PC-3 (cell line): ENCODE data around the gene RMDN3. TPM values are rescaled to one million over a fixed set of nuclear protein-coding genes. Genes with fewer than 3 reads are reported as not detected.

ENCODE experiments used
- ATAC-seq: fragments of 200-7000 bp; cut with Tn5 transposase; 2 replicates; pipeline ENCODE4 v1.9.1; 2020; ENCODE audit warnings: mild to moderate bottlenecking, moderate library complexity
- BruUV-seq: library from RNA; stranded (reverse); fragments of 400-500 nt; replicated peaks from 2 replicates; lab custom pipeline; 2021; lab: Mats Ljungman, UMichigan
- CTCF ChIA-PET: fragments of 300-600 bp; sonication (Branson Sonifier 250); formaldehyde crosslinking; loops from one replicate; lab custom pipeline; 2022; ENCODE audit warnings: antibody characterized with exemption; lab: Charles Lee
- POLR2A ChIA-PET: fragments of 300-600 bp; sonication (Branson Sonifier 250); formaldehyde crosslinking; loops from one replicate; lab custom pipeline; 2022; ENCODE audit warnings: antibody characterized with exemption; ENCODE audit not compliant: unreplicated experiment; lab: Charles Lee
- DNase-seq: peaks from one replicate; pipeline ENCODE4 v3.0.0-alpha.2; 2015
- H2AFZ ChIP-seq: fragments of 300-600 bp; sonication (generic); 2 replicates; pipeline ENCODE4 v1.6.0; 2016; ENCODE audit warnings: antibody characterized with exemption, low read length
- H3F3A ChIP-seq: fragments of 300-600 bp; sonication (generic); one replicate; pipeline ENCODE4 v1.6.0; 2017; ENCODE audit warnings: antibody characterized with exemption, low read length, control low read depth, mild to moderate bottlenecking; ENCODE audit not compliant: unreplicated experiment
- H3K27ac ChIP-seq: fragments of 300-600 bp; sonication (generic); 2 replicates; pipeline ENCODE4 v1.5.1; 2016; ENCODE audit warnings: mild to moderate bottlenecking, low read length
- H3K27me3 ChIP-seq: fragments of 300-600 bp; sonication (generic); 2 replicates; pipeline ENCODE4 v1.6.1; 2016; ENCODE audit warnings: low read length, mixed read lengths
- H3K36me3 ChIP-seq: fragments of 300-600 bp; sonication (generic); 2 replicates; pipeline ENCODE4 v1.6.1; 2016; ENCODE audit warnings: low read depth, mixed run types, low read length, mixed read lengths
- H3K4me1 ChIP-seq: fragments of 300-600 bp; sonication (generic); 2 replicates; pipeline ENCODE4 v1.5.1; 2016; ENCODE audit warnings: low read length; ENCODE audit not compliant: insufficient read depth
- H3K4me2 ChIP-seq: fragments of 300-600 bp; sonication (generic); 2 replicates; pipeline ENCODE4 v1.6.0; 2016; ENCODE audit warnings: low read length
- H3K4me3 ChIP-seq: fragments of 300-600 bp; sonication (generic); 2 replicates; pipeline ENCODE4 v1.5.1; 2016; ENCODE audit warnings: mild to moderate bottlenecking, low read length, mixed read lengths
- H3K79me2 ChIP-seq: fragments of 300-600 bp; sonication (generic); 2 replicates; pipeline ENCODE4 v1.6.1; 2017; ENCODE audit warnings: low read length, mixed read lengths
- H3K9ac ChIP-seq: fragments of 300-600 bp; sonication (generic); 2 replicates; pipeline ENCODE4 v1.6.0; 2016; ENCODE audit warnings: mild to moderate bottlenecking, low read length
- H3K9me2 ChIP-seq: fragments of 300-600 bp; sonication (generic); replicated peaks from 2 replicates; pipeline ENCODE4 v1.6.1; 2016; ENCODE audit warnings: mixed run types, low read length, mixed read lengths
- H3K9me3 ChIP-seq: fragments of 300-600 bp; sonication (generic); 2 replicates; pipeline ENCODE4 v1.6.1; 2016; ENCODE audit warnings: low read length, mixed read lengths
- H4K20me1 ChIP-seq: fragments of 300-600 bp; sonication (generic); 2 replicates; pipeline ENCODE4 v1.6.1; 2016; ENCODE audit warnings: low read length, mixed read lengths
- EZH2 ChIP-seq: fragments of 300-600 bp; sonication (generic); IDR thresholded peaks from one replicate; pipeline ENCODE4 v1.6.1; 2017; ENCODE audit warnings: antibody characterized with exemption, mild to moderate bottlenecking, low read length; ENCODE audit not compliant: unreplicated experiment
- EZH2phosphoT487 ChIP-seq: fragments of 300-600 bp; sonication (generic); IDR thresholded peaks from 2 replicates; pipeline ENCODE4 v1.6.1; 2018; ENCODE audit warnings: mild to moderate bottlenecking, antibody characterized with exemption, low read length, borderline replicate concordance
- intact Hi-C: fragments of 100-400 bp; cut with micrococcal nuclease; formaldehyde crosslinking; loops from 2 replicates; pipeline ENCODE4 v1.9.0; 2023
- total RNA-seq: library from RNA; depleted of rRNA; stranded (reverse); fragments of >200 nt; gene quantifications from 2 replicates; pipeline ENCODE4 v1.2.3, GENCODE V29; 2014
- TF ChIP-seq, protein P1 (sequence below): fragments of 300-600 bp; sonication (generic); conservative IDR thresholded peaks from 2 replicates; pipeline ENCODE4 v1.5.1; 2017; ENCODE audit warnings: antibody characterized with exemption, low read depth, mild to moderate bottlenecking, low read length

The RMDN3 gene
- total RNA-seq, 1 experiment from 2014 or later: 21.4 TPM

DNA sequence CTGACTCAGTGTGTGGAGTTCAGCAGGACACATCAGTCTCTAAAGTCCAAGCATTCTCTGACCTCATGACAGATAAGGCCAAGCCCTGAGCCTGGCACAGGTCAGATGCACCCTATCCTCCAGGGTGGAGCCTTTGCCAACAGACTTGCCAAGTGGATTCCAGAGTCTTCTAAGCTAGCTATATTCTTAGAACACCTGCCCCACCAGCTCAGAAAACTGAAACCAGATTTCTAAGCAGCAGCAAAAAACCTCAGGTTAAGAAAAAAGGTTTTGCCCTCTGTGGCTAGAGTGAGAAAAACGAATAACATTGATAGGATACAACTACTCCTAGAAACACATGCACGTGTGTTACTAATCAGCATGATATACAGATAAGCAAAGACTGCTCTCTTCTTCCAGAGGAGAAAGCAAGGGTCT is 11.6 kb downstream of the RMDN3 start:
- POLR2A ChIA-PET: no interaction called here
- peaks cover 3% of the 10 kb centered on the region for H3F3A ChIP-seq
- H3K9me3 ChIP-seq: no peaks in the 10 kb centered on the region
- DNase-seq (no peak), ATAC-seq (no peak)
- H3K27me3 ChIP-seq: no peaks in the 10 kb centered on the region
- intact Hi-C loops: no loop called here
- BruUV-seq: no TSS peak
- H3K9ac ChIP-seq: no peak overlapping the region
- peaks cover 9% of the 10 kb centered on the region; the same call in 1 of the 2 replicates for H3K79me2 ChIP-seq
- no peak overlapping the region for H3K4me2 ChIP-seq
- TF ChIP-seq EZH2: no peak
- no peak for TF ChIP-seq EZH2phosphoT487
- TF ChIP-seq, protein P1, sequence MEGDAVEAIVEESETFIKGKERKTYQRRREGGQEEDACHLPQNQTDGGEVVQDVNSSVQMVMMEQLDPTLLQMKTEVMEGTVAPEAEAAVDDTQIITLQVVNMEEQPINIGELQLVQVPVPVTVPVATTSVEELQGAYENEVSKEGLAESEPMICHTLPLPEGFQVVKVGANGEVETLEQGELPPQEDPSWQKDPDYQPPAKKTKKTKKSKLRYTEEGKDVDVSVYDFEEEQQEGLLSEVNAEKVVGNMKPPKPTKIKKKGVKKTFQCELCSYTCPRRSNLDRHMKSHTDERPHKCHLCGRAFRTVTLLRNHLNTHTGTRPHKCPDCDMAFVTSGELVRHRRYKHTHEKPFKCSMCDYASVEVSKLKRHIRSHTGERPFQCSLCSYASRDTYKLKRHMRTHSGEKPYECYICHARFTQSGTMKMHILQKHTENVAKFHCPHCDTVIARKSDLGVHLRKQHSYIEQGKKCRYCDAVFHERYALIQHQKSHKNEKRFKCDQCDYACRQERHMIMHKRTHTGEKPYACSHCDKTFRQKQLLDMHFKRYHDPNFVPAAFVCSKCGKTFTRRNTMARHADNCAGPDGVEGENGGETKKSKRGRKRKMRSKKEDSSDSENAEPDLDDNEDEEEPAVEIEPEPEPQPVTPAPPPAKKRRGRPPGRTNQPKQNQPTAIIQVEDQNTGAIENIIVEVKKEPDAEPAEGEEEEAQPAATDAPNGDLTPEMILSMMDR: no peak
- no peaks in the 10 kb centered on the region for H3K9me2 ChIP-seq
- H4K20me1 ChIP-seq: no peaks in the 10 kb centered on the region
- CTCF ChIA-PET: interaction anchor here (0.5 kb wide), 1 partner anchor 19 kb away, joined by 6 read pairs; no protein-coding TSS in a partner anchor
- no peak overlapping the region for H3K27ac ChIP-seq
- H3K36me3 ChIP-seq: peaks cover 41% of the 10 kb centered on the region; the same call in 1 of the 2 replicates
- peaks cover 5% of the 10 kb centered on the region for H3K4me1 ChIP-seq
- H3K4me3 ChIP-seq: no peak overlapping the region
- no peak overlapping the region for H2AFZ ChIP-seq

DNA sequence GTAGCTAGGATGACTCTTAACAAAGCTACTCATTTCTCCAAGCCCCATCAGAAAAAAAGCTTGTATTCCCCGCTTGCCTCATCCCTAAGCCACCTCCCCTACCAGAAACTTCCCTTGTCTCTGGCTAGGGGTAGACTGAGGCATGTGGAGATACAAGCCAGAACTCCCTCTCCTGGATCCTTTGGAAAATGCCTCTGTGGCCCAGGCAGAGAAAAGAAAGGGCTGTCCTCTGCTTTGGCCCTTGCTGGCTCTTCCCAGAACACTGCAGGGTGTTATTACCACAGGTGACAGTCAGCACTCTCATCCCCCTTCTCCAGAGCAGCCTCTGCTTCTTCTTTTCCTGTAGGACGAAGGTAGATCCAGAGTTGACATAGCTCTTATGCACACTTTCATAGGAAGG is 15.2 kb downstream of the RMDN3 start:
- CTCF ChIA-PET: interaction anchor here (0.6 to 0.9 kb wide), 2 partner anchors 45 to 166 kb away, joined by 3 to 4 read pairs; partner anchors contain the start of gene RAD51
- no peak for DNase-seq
- Histone ChIP-seq H3K9me2 (no peaks in the 10 kb centered on the region), H3K27me3 (no peaks in the 10 kb centered on the region), H4K20me1 (no peaks in the 10 kb centered on the region), H3K4me2 (no peak overlapping the region), H3K79me2 (no peaks in the 10 kb centered on the region; the same call in 1 of the 2 replicates), H3K27ac (no peak overlapping the region), H3K4me1 (peaks cover 18% of the 10 kb centered on the region), H3K36me3 (peaks cover 57% of the 10 kb centered on the region), H2AFZ (no peak overlapping the region), H3K9me3 (no peaks in the 10 kb centered on the region), H3K9ac (no peak overlapping the region), H3K4me3 (no peak overlapping the region), H3F3A (peaks cover 6% of the 10 kb centered on the region)
- POLR2A ChIA-PET: no interaction called here
- no TSS peak for BruUV-seq
- intact Hi-C loops: no loop called here
- TF ChIP-seq EZH2phosphoT487: no peak
- TF ChIP-seq, protein P1: peak; percentile 13; the same call in 1 of the 2 replicates
- no peak for ATAC-seq

DNA sequence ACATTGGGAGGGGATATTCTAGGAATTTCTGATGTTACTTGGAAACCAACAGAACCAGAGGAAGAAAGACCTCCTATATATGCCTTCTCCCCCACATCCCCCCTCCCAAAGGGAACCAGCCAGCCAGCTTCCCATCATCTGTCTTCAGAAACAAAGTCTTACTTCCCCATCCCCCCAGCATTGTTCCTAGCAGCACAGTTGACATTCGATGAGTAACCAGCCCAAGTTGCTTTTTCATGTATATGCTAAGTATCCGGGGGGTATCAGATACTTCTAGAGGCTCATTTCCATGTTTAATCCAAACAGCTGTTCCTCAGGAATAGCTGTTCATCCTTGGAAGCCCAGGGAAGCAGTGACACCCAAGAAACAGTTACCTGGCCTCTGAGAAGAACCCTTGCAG is 16.0 kb downstream of the RMDN3 start:
- H3K79me2 ChIP-seq: no peaks in the 10 kb centered on the region
- peaks cover 6% of the 10 kb centered on the region for H3F3A ChIP-seq
- BruUV-seq: no TSS peak
- H4K20me1 ChIP-seq: no peaks in the 10 kb centered on the region
- H3K27ac ChIP-seq: no peak overlapping the region
- ChIA-PET CTCF (interaction anchor here (0.5 to 0.9 kb wide), 2 partner anchors 167 to 192 kb away, joined by 3 to 10 read pairs; no protein-coding TSS in a partner anchor), POLR2A (no interaction called here)
- H2AFZ ChIP-seq: no peak overlapping the region
- H3K27me3 ChIP-seq: no peaks in the 10 kb centered on the region
- peaks cover 58% of the 10 kb centered on the region for H3K36me3 ChIP-seq
- H3K9me3 ChIP-seq: no peaks in the 10 kb centered on the region
- no peak overlapping the region for H3K9ac ChIP-seq
- ATAC-seq (no peak), DNase-seq (no peak)
- intact Hi-C loops: no loop called here
- H3K4me3 ChIP-seq: no peak overlapping the region
- no peak overlapping the region for H3K4me2 ChIP-seq
- TF ChIP-seq EZH2phosphoT487: no peak
- no peak for TF ChIP-seq EZH2
- TF ChIP-seq, protein P1: no peak
- H3K9me2 ChIP-seq: no peaks in the 10 kb centered on the region
- H3K4me1 ChIP-seq: peaks cover 18% of the 10 kb centered on the region
